PC-3 (cell line): Measurements from ENCODE around the gene LRIT1. TPM values are rescaled to one million over a fixed set of nuclear protein-coding genes. Genes with fewer than 3 reads are reported as not detected.

Source experiments
- ATAC-seq: fragments of 200-7000 bp; cut with Tn5 transposase; 2 replicates; pipeline ENCODE4 v1.9.1; 2020; ENCODE audit warnings: mild to moderate bottlenecking, moderate library complexity
- BruUV-seq: library from RNA; stranded (reverse); fragments of 400-500 nt; replicated peaks from 2 replicates; lab custom pipeline; 2021; lab: Mats Ljungman, UMichigan
- CTCF ChIA-PET: fragments of 300-600 bp; sonication (Branson Sonifier 250); formaldehyde crosslinking; loops from one replicate; lab custom pipeline; 2022; ENCODE audit warnings: antibody characterized with exemption; lab: Charles Lee
- POLR2A ChIA-PET: fragments of 300-600 bp; sonication (Branson Sonifier 250); formaldehyde crosslinking; loops from one replicate; lab custom pipeline; 2022; ENCODE audit warnings: antibody characterized with exemption; ENCODE audit not compliant: unreplicated experiment; lab: Charles Lee
- DNase-seq: peaks from one replicate; pipeline ENCODE4 v3.0.0-alpha.2; 2015
- H2AFZ ChIP-seq: fragments of 300-600 bp; sonication (generic); 2 replicates; pipeline ENCODE4 v1.6.0; 2016; ENCODE audit warnings: antibody characterized with exemption, low read length
- H3F3A ChIP-seq: fragments of 300-600 bp; sonication (generic); one replicate; pipeline ENCODE4 v1.6.0; 2017; ENCODE audit warnings: antibody characterized with exemption, low read length, control low read depth, mild to moderate bottlenecking; ENCODE audit not compliant: unreplicated experiment
- H3K27ac ChIP-seq: fragments of 300-600 bp; sonication (generic); 2 replicates; pipeline ENCODE4 v1.5.1; 2016; ENCODE audit warnings: mild to moderate bottlenecking, low read length
- H3K27me3 ChIP-seq: fragments of 300-600 bp; sonication (generic); 2 replicates; pipeline ENCODE4 v1.6.1; 2016; ENCODE audit warnings: low read length, mixed read lengths
- H3K36me3 ChIP-seq: fragments of 300-600 bp; sonication (generic); 2 replicates; pipeline ENCODE4 v1.6.1; 2016; ENCODE audit warnings: low read depth, mixed run types, low read length, mixed read lengths
- H3K4me1 ChIP-seq: fragments of 300-600 bp; sonication (generic); 2 replicates; pipeline ENCODE4 v1.5.1; 2016; ENCODE audit warnings: low read length; ENCODE audit not compliant: insufficient read depth
- H3K4me2 ChIP-seq: fragments of 300-600 bp; sonication (generic); 2 replicates; pipeline ENCODE4 v1.6.0; 2016; ENCODE audit warnings: low read length
- H3K4me3 ChIP-seq: fragments of 300-600 bp; sonication (generic); 2 replicates; pipeline ENCODE4 v1.5.1; 2016; ENCODE audit warnings: mild to moderate bottlenecking, low read length, mixed read lengths
- H3K79me2 ChIP-seq: fragments of 300-600 bp; sonication (generic); 2 replicates; pipeline ENCODE4 v1.6.1; 2017; ENCODE audit warnings: low read length, mixed read lengths
- H3K9ac ChIP-seq: fragments of 300-600 bp; sonication (generic); 2 replicates; pipeline ENCODE4 v1.6.0; 2016; ENCODE audit warnings: mild to moderate bottlenecking, low read length
- H3K9me2 ChIP-seq: fragments of 300-600 bp; sonication (generic); replicated peaks from 2 replicates; pipeline ENCODE4 v1.6.1; 2016; ENCODE audit warnings: mixed run types, low read length, mixed read lengths
- H3K9me3 ChIP-seq: fragments of 300-600 bp; sonication (generic); 2 replicates; pipeline ENCODE4 v1.6.1; 2016; ENCODE audit warnings: low read length, mixed read lengths
- H4K20me1 ChIP-seq: fragments of 300-600 bp; sonication (generic); 2 replicates; pipeline ENCODE4 v1.6.1; 2016; ENCODE audit warnings: low read length, mixed read lengths
- EZH2 ChIP-seq: fragments of 300-600 bp; sonication (generic); IDR thresholded peaks from one replicate; pipeline ENCODE4 v1.6.1; 2017; ENCODE audit warnings: antibody characterized with exemption, mild to moderate bottlenecking, low read length; ENCODE audit not compliant: unreplicated experiment
- EZH2phosphoT487 ChIP-seq: fragments of 300-600 bp; sonication (generic); IDR thresholded peaks from 2 replicates; pipeline ENCODE4 v1.6.1; 2018; ENCODE audit warnings: mild to moderate bottlenecking, antibody characterized with exemption, low read length, borderline replicate concordance
- intact Hi-C: fragments of 100-400 bp; cut with micrococcal nuclease; formaldehyde crosslinking; loops from 2 replicates; pipeline ENCODE4 v1.9.0; 2023
- total RNA-seq: library from RNA; depleted of rRNA; stranded (reverse); fragments of >200 nt; gene quantifications from 2 replicates; pipeline ENCODE4 v1.2.3, GENCODE V29; 2014
- TF ChIP-seq, protein P1 (sequence below): fragments of 300-600 bp; sonication (generic); conservative IDR thresholded peaks from 2 replicates; pipeline ENCODE4 v1.5.1; 2017; ENCODE audit warnings: antibody characterized with exemption, low read depth, mild to moderate bottlenecking, low read length

LRIT1 gene
- total RNA-seq, 1 experiment from 2014 or later = not detected

DNA sequence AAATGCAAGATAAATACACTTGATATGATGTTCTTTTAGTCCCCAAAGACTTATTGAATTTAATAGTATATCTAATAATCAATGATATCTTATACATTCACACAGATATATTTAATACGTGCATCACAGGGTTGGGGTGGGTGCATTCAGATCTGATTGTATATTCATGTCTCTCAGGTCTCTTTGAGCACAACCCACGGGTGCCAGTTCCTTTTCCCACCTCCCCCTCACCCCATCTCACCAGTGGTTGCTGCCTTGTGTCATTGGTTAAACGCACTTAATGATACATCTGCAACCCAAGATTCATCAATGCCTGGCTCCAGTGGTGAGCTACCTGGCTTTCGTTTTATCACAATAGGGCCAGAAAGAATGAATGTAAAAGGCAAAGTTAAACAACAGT, 6.2 kb downstream of the LRIT1 start:
- Histone ChIP-seq H4K20me1 (no peaks in the 10 kb centered on the region), H3K4me3 (no peak overlapping the region), H3K9me3 (no peaks in the 10 kb centered on the region), H2AFZ (no peak overlapping the region), H3K36me3 (no peaks in the 10 kb centered on the region), H3K9ac (no peak overlapping the region), H3K4me2 (no peak overlapping the region), H3K27ac (no peak overlapping the region), H3K27me3 (peaks cover 32% of the 10 kb centered on the region), H3K79me2 (no peaks in the 10 kb centered on the region), H3K9me2 (no peaks in the 10 kb centered on the region), H3K4me1 (no peaks in the 10 kb centered on the region), H3F3A (no peaks in the 10 kb centered on the region)
- no peak for DNase-seq
- intact Hi-C loops = no loop called here
- ChIA-PET POLR2A (no interaction called here), CTCF (no interaction called here)
- BruUV-seq = no TSS peak
- TF ChIP-seq, protein P1, sequence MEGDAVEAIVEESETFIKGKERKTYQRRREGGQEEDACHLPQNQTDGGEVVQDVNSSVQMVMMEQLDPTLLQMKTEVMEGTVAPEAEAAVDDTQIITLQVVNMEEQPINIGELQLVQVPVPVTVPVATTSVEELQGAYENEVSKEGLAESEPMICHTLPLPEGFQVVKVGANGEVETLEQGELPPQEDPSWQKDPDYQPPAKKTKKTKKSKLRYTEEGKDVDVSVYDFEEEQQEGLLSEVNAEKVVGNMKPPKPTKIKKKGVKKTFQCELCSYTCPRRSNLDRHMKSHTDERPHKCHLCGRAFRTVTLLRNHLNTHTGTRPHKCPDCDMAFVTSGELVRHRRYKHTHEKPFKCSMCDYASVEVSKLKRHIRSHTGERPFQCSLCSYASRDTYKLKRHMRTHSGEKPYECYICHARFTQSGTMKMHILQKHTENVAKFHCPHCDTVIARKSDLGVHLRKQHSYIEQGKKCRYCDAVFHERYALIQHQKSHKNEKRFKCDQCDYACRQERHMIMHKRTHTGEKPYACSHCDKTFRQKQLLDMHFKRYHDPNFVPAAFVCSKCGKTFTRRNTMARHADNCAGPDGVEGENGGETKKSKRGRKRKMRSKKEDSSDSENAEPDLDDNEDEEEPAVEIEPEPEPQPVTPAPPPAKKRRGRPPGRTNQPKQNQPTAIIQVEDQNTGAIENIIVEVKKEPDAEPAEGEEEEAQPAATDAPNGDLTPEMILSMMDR = no peak
- no peak for TF ChIP-seq EZH2
- ATAC-seq = no peak

GRCh38 chr10:84234479-84234878, 6.9 kb downstream of the LRIT1 start:
- ATAC-seq = no peak
- CTCF ChIA-PET = no interaction called here

DNA sequence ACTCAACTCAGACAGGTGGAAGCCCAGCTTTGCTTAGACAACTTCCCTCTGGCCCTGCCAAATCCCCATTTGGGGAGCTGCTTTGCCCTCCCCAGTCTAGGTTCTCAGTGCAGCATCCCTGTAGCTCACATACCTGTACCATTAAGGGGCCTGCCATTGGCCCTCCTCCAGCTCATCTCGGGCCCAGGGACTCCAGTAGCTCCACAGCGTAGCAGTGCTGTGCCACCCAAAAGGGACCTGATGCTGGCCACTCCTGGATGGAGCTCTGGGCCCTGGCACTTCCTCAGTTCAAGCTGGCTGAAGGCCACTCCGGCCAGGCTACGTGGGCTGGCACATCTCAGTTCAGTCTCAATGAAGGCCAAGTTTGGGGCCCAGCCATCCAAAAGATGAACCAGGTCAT, 7.4 kb downstream of the LRIT1 start:
- no peak overlapping the region for H3K4me2 ChIP-seq
- no peak for DNase-seq
- H4K20me1 ChIP-seq = no peaks in the 10 kb centered on the region
- no peaks in the 10 kb centered on the region for H3K79me2 ChIP-seq
- H3K9me3 ChIP-seq = no peaks in the 10 kb centered on the region
- H3K4me1 ChIP-seq = no peaks in the 10 kb centered on the region
- no peak overlapping the region for H3K27ac ChIP-seq
- intact Hi-C loops = no loop called here
- ChIA-PET POLR2A (no interaction called here), CTCF (no interaction called here)
- no peaks in the 10 kb centered on the region for H3K36me3 ChIP-seq
- H2AFZ ChIP-seq = no peak overlapping the region
- H3K4me3 ChIP-seq = no peak overlapping the region
- BruUV-seq = no TSS peak
- H3K9me2 ChIP-seq = no peaks in the 10 kb centered on the region
- no peak for ATAC-seq
- H3F3A ChIP-seq = no peaks in the 10 kb centered on the region
- H3K9ac ChIP-seq = no peak overlapping the region
- peaks cover 32% of the 10 kb centered on the region for H3K27me3 ChIP-seq
- TF ChIP-seq EZH2 = no peak

More at GRCh38 chr10:84234479-84234878, 6.9 kb downstream of the LRIT1 start:
- no peak overlapping the region for H3K27ac ChIP-seq
- H3F3A ChIP-seq = no peaks in the 10 kb centered on the region
- H3K9ac ChIP-seq = no peak overlapping the region
- no peaks in the 10 kb centered on the region for H3K9me3 ChIP-seq
- H3K27me3 ChIP-seq = peaks cover 32% of the 10 kb centered on the region
- DNase-seq = no peak
- H3K4me3 ChIP-seq = no peak overlapping the region
- TF ChIP-seq EZH2phosphoT487 (no peak), EZH2 (no peak)
- TF ChIP-seq, protein P1 = no peak
- no peaks in the 10 kb centered on the region for H3K79me2 ChIP-seq
- no peaks in the 10 kb centered on the region for H3K9me2 ChIP-seq
- BruUV-seq = no TSS peak
- no peak overlapping the region for H2AFZ ChIP-seq
- H4K20me1 ChIP-seq = no peaks in the 10 kb centered on the region
- POLR2A ChIA-PET = no interaction called here
- intact Hi-C loops = no loop called here
- no peaks in the 10 kb centered on the region for H3K36me3 ChIP-seq
- H3K4me2 ChIP-seq = no peak overlapping the region
- no peaks in the 10 kb centered on the region for H3K4me1 ChIP-seq
